A673 (cell line): Measurements from ENCODE around the gene TUBA4A. TPM values are rescaled to one million over a fixed set of nuclear protein-coding genes. Genes with fewer than 3 reads are reported as not detected.

Experiments
- BruUV-seq: library from RNA; stranded (reverse); fragments of 400-500 nt; replicated peaks from 2 replicates; lab custom pipeline; 2021; lab: Mats Ljungman, UMichigan
- CTCF ChIA-PET: fragments of 300-600 bp; sonication (Branson Sonifier 250); formaldehyde crosslinking; loops from one replicate; lab custom pipeline; 2022; ENCODE audit warnings: antibody characterized with exemption; lab: Charles Lee
- POLR2A ChIA-PET: fragments of 300-600 bp; sonication (Branson Sonifier 250); formaldehyde crosslinking; loops from one replicate; lab custom pipeline; 2022; ENCODE audit warnings: antibody characterized with exemption; ENCODE audit not compliant: low non-redundant PET; lab: Charles Lee
- DNase-seq: peaks from one replicate; pipeline ENCODE4 v3.0.0-alpha.2; 2015; ENCODE audit warnings: low spot score
- H3K27ac ChIP-seq: fragments of 200-600 bp; sonication (generic); 2 replicates; pipeline ENCODE4 v1.5.1; 2016; ENCODE audit warnings: mixed run types, low read depth, mild to moderate bottlenecking, mixed read lengths, antibody characterized with exemption, low read length; ENCODE audit not compliant: poor library complexity, severe bottlenecking
- H3K27me3 ChIP-seq: fragments of 200-600 bp; sonication (generic); replicated peaks from 2 replicates; pipeline ENCODE4 v1.6.1; 2017; ENCODE audit warnings: mixed run types, low read depth, mild to moderate bottlenecking, mixed read lengths, antibody characterized with exemption, low read length; ENCODE audit not compliant: insufficient read depth, poor library complexity
- H3K36me3 ChIP-seq: fragments of 200-600 bp; sonication (generic); 2 replicates; pipeline ENCODE4 v1.6.1; 2016; ENCODE audit warnings: mixed run types, mild to moderate bottlenecking, mixed read lengths, antibody characterized with exemption, low read length; ENCODE audit not compliant: insufficient read depth, poor library complexity, severe bottlenecking
- H3K4me1 ChIP-seq: fragments of 200-600 bp; sonication (generic); 2 replicates; pipeline ENCODE4 v1.6.1; 2017; ENCODE audit warnings: mixed run types, mild to moderate bottlenecking, mixed read lengths, antibody characterized with exemption, low read length; ENCODE audit not compliant: insufficient read depth, poor library complexity, severe bottlenecking
- H3K4me3 ChIP-seq: fragments of 200-600 bp; sonication (generic); 2 replicates; pipeline ENCODE4 v1.5.1; 2016; ENCODE audit warnings: low read depth, mixed run types, mild to moderate bottlenecking, mixed read lengths, low read length; ENCODE audit not compliant: poor library complexity, severe bottlenecking
- H3K9me3 ChIP-seq: fragments of 200-600 bp; sonication (generic); 2 replicates; pipeline ENCODE4 v1.6.1; 2016; ENCODE audit warnings: mixed run types, low read depth, mild to moderate bottlenecking, mixed read lengths, antibody characterized with exemption, low read length; ENCODE audit not compliant: poor library complexity, severe bottlenecking
- EZH2 ChIP-seq: fragments of 200-600 bp; sonication (generic); IDR thresholded peaks from 2 replicates; pipeline ENCODE4 v1.6.1; 2017; ENCODE audit warnings: borderline replicate concordance, low read depth, mild to moderate bottlenecking, mixed read lengths, antibody characterized with exemption, low read length; ENCODE audit not compliant: poor library complexity, severe bottlenecking
- intact Hi-C: fragments of 100-400 bp; cut with micrococcal nuclease; formaldehyde crosslinking; loops from one replicate; pipeline ENCODE4 v1.10.0; 2022; ENCODE audit not compliant: unreplicated experiment
- total RNA-seq: library from RNA; stranded (reverse); gene quantifications from 2 replicates; pipeline ENCODE4 v1.2.3, GENCODE V29; 2021
- TF ChIP-seq, protein P1 (sequence below): fragments of 300-800, 200-600 bp; sonication (generic); conservative IDR thresholded peaks from 2 replicates; pipeline ENCODE4 v1.5.1; 2017; ENCODE audit warnings: low read depth, mild to moderate bottlenecking, antibody characterized with exemption, low read length, moderate library complexity, mixed read lengths

The TUBA4A gene
- total RNA-seq, 1 experiment from 2014 or later = 68.0 TPM

DNA sequence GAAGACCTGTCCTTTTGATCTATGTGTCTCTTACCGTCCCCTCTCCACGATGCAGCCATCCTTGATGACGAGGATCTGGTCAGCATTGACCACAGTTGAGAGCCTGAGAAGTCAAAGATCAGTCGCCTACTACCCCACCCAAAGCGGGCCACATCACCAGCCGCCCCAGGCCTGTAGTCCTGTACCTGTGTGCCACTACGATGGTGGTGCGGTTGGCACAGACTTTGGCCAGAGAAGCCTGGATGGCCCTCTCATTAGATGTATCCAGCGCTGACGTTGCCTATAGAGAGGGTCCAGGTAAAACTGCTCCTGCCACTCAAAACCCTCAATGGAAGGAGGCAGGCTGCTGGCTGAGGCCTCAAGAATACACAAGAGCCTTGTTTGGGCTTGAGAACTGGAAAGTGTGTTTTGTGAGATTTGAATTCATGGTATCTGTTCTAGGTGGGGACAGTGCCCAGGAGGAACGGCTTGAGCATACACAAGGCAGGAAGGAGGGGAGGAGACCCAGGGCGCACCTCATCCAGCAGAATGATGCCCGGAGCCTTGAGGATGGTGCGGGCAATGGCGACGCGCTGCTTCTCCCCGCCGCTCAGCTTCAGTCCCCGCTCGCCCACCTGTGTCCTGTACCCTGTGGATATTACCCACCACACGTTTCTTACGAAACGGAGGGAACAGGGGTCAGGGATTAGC, 43.4 kb downstream of the TUBA4A start:
- peaks cover 59% of the 10 kb centered on the region for H3K36me3 ChIP-seq
- TF ChIP-seq, protein P1, sequence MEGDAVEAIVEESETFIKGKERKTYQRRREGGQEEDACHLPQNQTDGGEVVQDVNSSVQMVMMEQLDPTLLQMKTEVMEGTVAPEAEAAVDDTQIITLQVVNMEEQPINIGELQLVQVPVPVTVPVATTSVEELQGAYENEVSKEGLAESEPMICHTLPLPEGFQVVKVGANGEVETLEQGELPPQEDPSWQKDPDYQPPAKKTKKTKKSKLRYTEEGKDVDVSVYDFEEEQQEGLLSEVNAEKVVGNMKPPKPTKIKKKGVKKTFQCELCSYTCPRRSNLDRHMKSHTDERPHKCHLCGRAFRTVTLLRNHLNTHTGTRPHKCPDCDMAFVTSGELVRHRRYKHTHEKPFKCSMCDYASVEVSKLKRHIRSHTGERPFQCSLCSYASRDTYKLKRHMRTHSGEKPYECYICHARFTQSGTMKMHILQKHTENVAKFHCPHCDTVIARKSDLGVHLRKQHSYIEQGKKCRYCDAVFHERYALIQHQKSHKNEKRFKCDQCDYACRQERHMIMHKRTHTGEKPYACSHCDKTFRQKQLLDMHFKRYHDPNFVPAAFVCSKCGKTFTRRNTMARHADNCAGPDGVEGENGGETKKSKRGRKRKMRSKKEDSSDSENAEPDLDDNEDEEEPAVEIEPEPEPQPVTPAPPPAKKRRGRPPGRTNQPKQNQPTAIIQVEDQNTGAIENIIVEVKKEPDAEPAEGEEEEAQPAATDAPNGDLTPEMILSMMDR = no peak
- TF ChIP-seq EZH2 = no peak
- no peaks in the 10 kb centered on the region for H3K9me3 ChIP-seq
- no peak for DNase-seq
- H3K4me3 ChIP-seq = no peak overlapping the region
- peaks cover 15% of the 10 kb centered on the region for H3K4me1 ChIP-seq
- no peak overlapping the region for H3K27ac ChIP-seq
- BruUV-seq = TSS peak; percentile 3
- no peaks in the 10 kb centered on the region for H3K27me3 ChIP-seq
- CTCF ChIA-PET = no interaction called here
- POLR2A ChIA-PET = no interaction called here
- intact Hi-C loops = no loop called here

DNA sequence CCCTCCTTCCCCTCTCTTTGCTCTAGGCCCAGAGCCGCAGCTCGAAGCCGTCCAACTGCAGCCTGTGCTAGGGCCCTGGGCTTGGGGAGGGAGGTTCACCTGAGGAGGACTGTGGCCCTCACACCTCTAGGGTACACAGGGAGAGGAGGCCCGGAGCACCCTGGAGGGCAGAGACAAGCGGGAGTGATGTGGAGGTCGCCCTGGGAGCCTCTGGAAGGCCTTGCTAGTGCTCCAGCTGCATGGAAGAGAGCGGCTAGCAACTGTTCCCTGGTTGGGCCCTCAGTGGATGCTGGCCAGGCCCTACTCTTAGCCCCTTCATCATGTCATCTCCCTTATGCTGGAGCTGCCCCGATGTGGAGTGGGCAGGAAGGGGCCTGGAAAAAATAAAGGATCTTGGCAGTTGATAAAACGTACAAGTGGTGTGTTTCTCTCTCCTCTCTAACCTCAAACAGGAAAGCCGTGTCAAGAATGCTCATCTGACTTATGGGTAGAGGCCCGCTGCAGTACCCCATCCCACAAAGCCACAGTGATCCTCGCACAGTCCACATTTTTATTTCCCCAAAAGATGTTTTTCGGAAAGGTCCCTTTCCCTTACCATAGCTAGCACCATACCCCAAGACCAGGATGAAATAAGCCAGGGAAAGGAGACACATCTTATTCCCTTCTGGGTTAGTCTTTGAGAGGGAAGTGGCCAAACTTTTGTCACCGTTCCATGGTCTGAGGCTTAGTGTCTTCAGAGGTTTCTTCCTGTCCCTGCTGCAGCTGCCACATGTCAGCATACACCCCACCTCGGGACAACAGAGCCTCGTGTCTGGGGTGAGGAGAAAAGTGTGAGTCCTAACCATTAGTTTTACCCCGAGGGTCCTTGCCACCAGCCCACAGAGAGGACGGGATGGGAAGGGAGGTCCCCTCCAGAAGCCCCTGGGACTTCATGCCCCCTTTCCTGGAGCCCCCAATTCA, 44.2 kb downstream of the TUBA4A start:
- Histone ChIP-seq H3K4me1 (peaks cover 15% of the 10 kb centered on the region), H3K27me3 (no peaks in the 10 kb centered on the region), H3K27ac (peak overlapping the region; percentile 68), H3K4me3 (no peak overlapping the region), H3K9me3 (no peaks in the 10 kb centered on the region), H3K36me3 (peaks cover 50% of the 10 kb centered on the region)
- CTCF ChIA-PET = no interaction called here
- no peak for TF ChIP-seq EZH2
- TF ChIP-seq, protein P1 = no peak
- DNase-seq = no peak
- BruUV-seq = no TSS peak
- POLR2A ChIA-PET = interaction anchor here (0.6 kb wide), 1 partner anchor 20 kb away, joined by 4 read pairs; no protein-coding TSS in a partner anchor
- intact Hi-C loops = no loop called here

DNA sequence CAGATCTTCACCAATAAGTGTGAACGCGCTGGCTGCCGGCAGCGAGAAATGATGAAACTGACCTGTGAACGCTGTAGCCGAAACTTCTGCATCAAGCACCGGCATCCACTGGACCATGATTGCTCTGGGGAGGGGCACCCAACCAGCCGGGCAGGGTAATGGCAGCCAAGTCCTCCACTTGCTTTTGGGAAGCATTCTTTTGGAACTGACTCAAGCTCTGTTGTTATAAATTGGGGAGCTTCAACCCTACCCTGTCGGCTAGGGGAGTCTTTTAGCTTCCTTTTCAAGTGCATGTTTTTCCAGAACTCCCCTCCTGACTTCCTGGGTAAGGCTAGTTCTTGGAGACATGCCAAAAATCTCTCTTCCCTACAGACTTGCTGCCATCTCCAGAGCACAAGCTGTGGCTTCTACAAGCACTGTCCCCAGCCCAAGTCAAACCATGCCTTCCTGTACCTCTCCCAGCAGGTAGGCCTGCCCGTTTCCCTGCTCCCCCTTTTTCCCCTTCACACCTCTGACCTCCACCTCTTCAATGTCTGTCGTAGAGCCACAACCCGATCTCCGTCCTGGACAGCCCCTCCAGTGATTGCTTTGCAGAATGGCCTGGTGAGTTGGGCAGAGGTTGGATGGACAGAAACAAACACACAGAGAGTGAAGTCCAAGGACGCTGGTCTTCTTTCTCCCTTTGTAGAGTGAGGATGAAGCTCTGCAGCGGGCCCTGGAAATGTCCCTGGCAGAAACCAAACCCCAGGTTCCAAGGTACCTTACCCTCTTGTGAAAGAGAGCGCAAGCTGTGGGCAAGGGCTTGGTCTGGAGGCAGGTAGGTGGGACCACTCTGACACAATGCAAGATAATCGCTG, 45.6 kb downstream of the TUBA4A start:
- Histone ChIP-seq H3K4me3 (no peak overlapping the region), H3K9me3 (no peaks in the 10 kb centered on the region), H3K4me1 (peaks cover 15% of the 10 kb centered on the region), H3K27ac (peak overlapping the region; percentile 68), H3K27me3 (no peaks in the 10 kb centered on the region), H3K36me3 (peaks cover 36% of the 10 kb centered on the region)
- peak; percentile 61 for DNase-seq
- BruUV-seq = no TSS peak
- ChIA-PET POLR2A (interaction anchor here (0.6 kb wide), 1 partner anchor 180 kb away, joined by 3 read pairs; no protein-coding TSS in a partner anchor), CTCF (no interaction called here)
- TF ChIP-seq, protein P1 = no peak
- no peak for TF ChIP-seq EZH2
- intact Hi-C loops = no loop called here
